GM12872 (cell line): ENCODE data around the gene ASNS.

Experiments used
- CTCF ChIP-seq: IDR thresholded peaks from 3 replicates; pipeline ENCODE4 v1.5.1; 2011; ENCODE audit warnings: low read depth, mild to moderate bottlenecking, low read length, moderate library complexity; ENCODE audit not compliant: insufficient read depth

The ASNS gene

GRCh38 chr7:97872025-97872669 is at the start of gene ASNS:
Gene ASNS, minus strand, starts transcription at chr7:97872408. Its CDS starts 3,252 bp downstream, at chr7:97869156.
- no peak for TF ChIP-seq CTCF

- TF ChIP-seq CTCF = no peak
These were observed 1.4 kb upstream of the ASNS start for GRCh38 chr7:97873606-97874005.

- no peak for TF ChIP-seq CTCF
These were observed 566 bp downstream of the ASNS start for GRCh38 chr7:97871659-97872024.

- TF ChIP-seq CTCF = no peak
These were observed 3.4 kb downstream of the ASNS start for GRCh38 chr7:97868788-97869187.

- no peak for TF ChIP-seq CTCF
These were observed 3.9 kb downstream of the ASNS start for GRCh38 chr7:97868314-97868713.

GRCh38 chr7:97865104-97865503 is 7.1 kb downstream of the ASNS start:
- TF ChIP-seq CTCF = no peak

- no peak for TF ChIP-seq CTCF
These were observed 12.5 kb downstream of the ASNS start for GRCh38 chr7:97859606-97860204.
